A549 (cell line): Measurements from ENCODE around the gene LAMC1. TPM values are rescaled to one million over a fixed set of nuclear protein-coding genes. Genes with fewer than 3 reads are reported as not detected.
A peak's percentile ranks its signal among the peaks of the same experiment; 100 is the strongest.

Experiments
- ATAC-seq, 2 experiments: fragments of 200-7000 bp in 1 of 2; fragments of >200 bp in 1 of 2; cut with Nextera tagmentation in 1 of 2; cut with Tn5 transposase in 1 of 2; 3 replicates each; pipeline versions ENCODE4 v1.8.0 to v1.9.1; 2018 to 2020; ENCODE audit warnings: mild to moderate bottlenecking in 1 of 2, moderate library complexity in 1 of 2
- CTCF ChIA-PET: fragments of 300-600 bp; sonication (Branson Sonifier 250); formaldehyde crosslinking; extraction: SDS; loops from one replicate; lab custom pipeline; 2021; ENCODE audit warnings: antibody characterized with exemption, inconsistent platforms; lab: Yijun Ruan, JAX
- POLR2A ChIA-PET: fragments of 350-600 bp; formaldehyde crosslinking; extraction: SDS; loops from one replicate; lab custom pipeline; 2021; ENCODE audit warnings: antibody characterized with exemption, inconsistent platforms; lab: Yijun Ruan, JAX
- DNase-seq, 2 experiments: peaks; one replicate each; pipeline versions ENCODE4 v3.0.0 to v3.0.0-alpha.2; 2011 to 2016; ENCODE audit warnings: low read depth in 1 of 2, low spot score in 1 of 2
- FAIRE-seq: peaks from 2 replicates; lab custom pipeline; 2011; peaks lifted over from hg19 to GRCh38; lab: Jason Lieb, UNC
- H3K27ac ChIP-seq, 2 experiments: fragments of >200 bp; sonication (Bioruptor Twin); formaldehyde crosslinking; 3 replicates each; pipeline ENCODE4 v1.5.1; 2016 to 2017
- H3K4me1 ChIP-seq: fragments of >200 bp; sonication (Bioruptor Twin); formaldehyde crosslinking; 3 replicates; pipeline ENCODE4 v1.6.1; 2016
- H3K4me2 ChIP-seq: fragments of >200 bp; sonication (Bioruptor Twin); formaldehyde crosslinking; 3 replicates; pipeline ENCODE4 v1.6.1; 2016
- H3K4me3 ChIP-seq: fragments of >200 bp; sonication (Bioruptor Twin); formaldehyde crosslinking; 3 replicates; pipeline ENCODE4 v1.5.1; 2016
- H3K9me3 ChIP-seq: fragments of >200 bp; sonication (Bioruptor Twin); formaldehyde crosslinking; 3 replicates; pipeline ENCODE4 v1.6.1; 2016
- CBX2 ChIP-seq: fragments of 200-600 bp; sonication (generic); IDR thresholded peaks from 2 replicates; pipeline ENCODE4 v1.6.1; 2016; ENCODE audit warnings: low read depth, mild to moderate bottlenecking, borderline replicate concordance
- CBX8 ChIP-seq: fragments of 200-600 bp; sonication (generic); IDR thresholded peaks from 2 replicates; pipeline ENCODE4 v1.6.1; 2016
- CHD2 ChIP-seq: fragments of 150-350 bp; IDR thresholded peaks from 2 replicates; pipeline ENCODE4 v1.6.1; 2014; ENCODE audit warnings: low read length; ENCODE audit not compliant: partially characterized antibody
- CHD4 ChIP-seq: fragments of 200-600 bp; sonication (generic); IDR thresholded peaks from 2 replicates; pipeline ENCODE4 v1.6.1; 2016; ENCODE audit warnings: antibody characterized with exemption, mild to moderate bottlenecking, borderline replicate concordance
- EHF ChIP-seq: fragments of 250-450 bp; sonication (Bioruptor Pico); IDR thresholded peaks from 2 replicates; pipeline ENCODE4 v1.5.0; 2020; ENCODE audit warnings: mild to moderate bottlenecking
- ESRRA ChIP-seq: fragments of 150-350 bp; IDR thresholded peaks from 2 replicates; pipeline ENCODE4 v1.6.1; 2014; ENCODE audit warnings: mild to moderate bottlenecking, low read length, borderline replicate concordance
- FOXS1 ChIP-seq: fragments of 250-450 bp; sonication (Bioruptor Pico); IDR thresholded peaks from 2 replicates; pipeline ENCODE4 v1.5.0; 2020; ENCODE audit warnings: mild to moderate bottlenecking, moderate library complexity
- HOXA7 ChIP-seq: fragments of 250-450 bp; sonication (Bioruptor Pico); IDR thresholded peaks from 2 replicates; pipeline ENCODE4 v1.5.0; 2020; ENCODE audit warnings: mild to moderate bottlenecking, moderate library complexity
- HOXB5 ChIP-seq: fragments of 250-450 bp; sonication (Bioruptor Pico); IDR thresholded peaks from 2 replicates; pipeline ENCODE4 v1.5.0; 2020; ENCODE audit warnings: mild to moderate bottlenecking, moderate library complexity
- JUN ChIP-seq, 2 experiments: fragments of >200 bp; sonication (Bioruptor Twin); formaldehyde crosslinking; IDR thresholded peaks; 2 replicates in 1 of 2; 3 replicates in 1 of 2; pipeline ENCODE4 v1.6.1; 2016 to 2017
- KDM1A ChIP-seq: fragments of 200-600 bp; sonication (generic); IDR thresholded peaks from 2 replicates; pipeline ENCODE4 v1.6.1; 2016; ENCODE audit warnings: low read depth, mild to moderate bottlenecking
- MAFK ChIP-seq: fragments of 450-650 bp; IDR thresholded peaks from 2 replicates; pipeline ENCODE4 v1.6.1; 2014; ENCODE audit not compliant: partially characterized antibody
- MYC ChIP-seq: IDR thresholded peaks from 2 replicates; pipeline ENCODE4 v1.6.1; 2012; ENCODE audit warnings: mild to moderate bottlenecking, inconsistent platforms, low read length, improper control_type of control experiment, borderline replicate concordance
- NR3C1 ChIP-seq: fragments of >200 bp; sonication (Bioruptor Twin); formaldehyde crosslinking; IDR thresholded peaks from 3 replicates; pipeline ENCODE4 v1.6.1; 2017
- PHF8 ChIP-seq: fragments of 200-600 bp; sonication (generic); IDR thresholded peaks from 2 replicates; pipeline ENCODE4 v1.6.1; 2016; ENCODE audit warnings: low read depth, mild to moderate bottlenecking, antibody characterized with exemption, moderate library complexity, borderline replicate concordance
- POLR2A ChIP-seq: IDR thresholded peaks from 2 replicates; pipeline ENCODE4 v1.6.1; 2012; ENCODE audit warnings: mild to moderate bottlenecking, low read length
- RCOR1 ChIP-seq: fragments of 150-350 bp; IDR thresholded peaks from 2 replicates; pipeline ENCODE4 v1.6.1; 2014; ENCODE audit warnings: antibody characterized with exemption, low read length, low read depth
- RNF2 ChIP-seq: fragments of 200-600 bp; sonication (generic); IDR thresholded peaks from 2 replicates; pipeline ENCODE4 v1.6.1; 2016; ENCODE audit warnings: low read depth, mild to moderate bottlenecking, antibody characterized with exemption, moderate library complexity, borderline replicate concordance
- SMC3 ChIP-seq: fragments of >200 bp; sonication (Bioruptor Twin); formaldehyde crosslinking; IDR thresholded peaks from 3 replicates; pipeline ENCODE4 v1.6.1; 2018; ENCODE audit warnings: inconsistent platforms
- SREBF2 ChIP-seq: fragments of 450-650 bp; IDR thresholded peaks from 2 replicates; pipeline ENCODE4 v1.6.1; 2014; ENCODE audit warnings: mild to moderate bottlenecking, moderate library complexity
- TFCP2L1 ChIP-seq: fragments of 250-450 bp; sonication (Bioruptor Pico); IDR thresholded peaks from 2 replicates; pipeline ENCODE4 v1.5.0; 2021; ENCODE audit warnings: mild to moderate bottlenecking
- TP53 ChIP-seq: fragments of 250-450 bp; sonication (Bioruptor Pico); IDR thresholded peaks from 2 replicates; pipeline ENCODE4 v1.5.0; 2021; ENCODE audit warnings: mild to moderate bottlenecking, moderate library complexity
- ZNF302 ChIP-seq: fragments of 250-450 bp; sonication (Bioruptor Pico); IDR thresholded peaks from 2 replicates; pipeline ENCODE4 v1.9.0; 2021; ENCODE audit warnings: inconsistent platforms, mild to moderate bottlenecking, moderate library complexity
- ZSCAN20 ChIP-seq: fragments of 250-450 bp; sonication (Bioruptor Pico); IDR thresholded peaks from 2 replicates; pipeline ENCODE4 v1.8.0; 2022; ENCODE audit warnings: mild to moderate bottlenecking, moderate library complexity
- WGBS: methylation state at CpG from one replicate; pipeline ENCODE4 v1.1.6; 2017; ENCODE audit errors: missing lambda C conversion rate; 5-methylcytosine and 5-hydroxymethylcytosine counted together
- polyA plus RNA-seq, 4 experiments: library from polyadenylated mRNA; depleted of rRNA in 3 of 4; stranded (reverse); fragments of >200 nt; fragmentation: RNase III in 1 of 4; extraction: RNeasy Plus Mini Kit Qiagen cat#74134 plus additional on column Dnase treatment in 1 of 4; gene quantifications; 2 replicates in 3 of 4; 3 replicates in 1 of 4; pipeline ENCODE4 v1.2.3, GENCODE V29; 2011 to 2017
- TF ChIP-seq, protein P1 (sequence below): fragments of 250-450 bp; sonication (Bioruptor Pico); IDR thresholded peaks from 2 replicates; pipeline ENCODE4 v1.5.0; 2020; ENCODE audit warnings: low read depth, mild to moderate bottlenecking, moderate library complexity
- TF ChIP-seq, protein P2 (sequence below): fragments of >200 bp; sonication (Bioruptor Twin); formaldehyde crosslinking; IDR thresholded peaks from 3 replicates; pipeline ENCODE4 v1.6.1; 2016
- TF ChIP-seq, protein P3 (sequence below): fragments of 450-650 bp; IDR thresholded peaks from 2 replicates; pipeline ENCODE4 v1.6.1; 2014; ENCODE audit warnings: antibody characterized with exemption
- TF ChIP-seq, protein P4 (sequence below): fragments of 200-600 bp; sonication (generic); IDR thresholded peaks from 2 replicates; pipeline ENCODE4 v1.6.1; 2016; ENCODE audit warnings: antibody characterized with exemption, mild to moderate bottlenecking, moderate library complexity
- TF ChIP-seq, protein P5 (sequence below): fragments of >200 bp; sonication (Bioruptor Twin); formaldehyde crosslinking; IDR thresholded peaks from 2 replicates; pipeline ENCODE4 v1.6.1; 2016
- TF ChIP-seq, protein P6 (sequence below): IDR thresholded peaks from 2 replicates; pipeline ENCODE4 v1.6.1; 2012
- TF ChIP-seq, protein P7 (sequence below): IDR thresholded peaks from 2 replicates; pipeline ENCODE4 v1.6.1; 2012; ENCODE audit warnings: low read depth, borderline replicate concordance
- TF ChIP-seq, protein P8 (sequence below): IDR thresholded peaks from 2 replicates; pipeline ENCODE4 v1.6.1; 2012

Gene LAMC1
- polyA plus RNA-seq, 2 of the 4 experiments (the other 2 are of a cell fraction), result 93.7 to 152 TPM

DNA sequence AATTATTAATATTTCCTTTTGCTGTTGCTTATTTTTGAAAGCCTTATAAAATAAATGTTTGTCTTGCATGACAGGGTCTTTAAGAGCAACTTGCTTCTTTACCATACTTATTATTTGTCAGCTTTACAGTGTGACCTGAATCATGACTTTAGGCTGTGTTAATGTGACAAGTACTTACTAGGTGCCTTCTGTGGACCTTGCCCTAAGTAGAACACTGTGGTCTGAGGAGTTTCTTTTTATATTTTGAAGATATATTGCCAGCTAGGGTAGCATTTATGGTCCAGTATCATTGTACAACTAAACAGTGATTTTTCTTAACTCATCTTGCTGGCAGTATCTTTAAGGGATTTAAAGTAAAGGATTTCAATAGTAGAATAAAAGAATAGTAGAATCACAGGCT is 117.4 kb downstream of the LAMC1 start:
- DNase-seq (no peak), ATAC-seq (no peak), FAIRE-seq (no peak)
- Histone ChIP-seq H3K4me3 (no peak overlapping the region), H3K4me1 (peaks cover 29% of the 10 kb centered on the region), H3K4me2 (no peak overlapping the region), H3K27ac (peak overlapping the region in 1 of 2 experiments; percentile 70; a peak in 2 of 6 replicates), H3K9me3 (no peaks in the 10 kb centered on the region)
- ChIA-PET POLR2A (interaction anchor here (0.6 kb wide), 2 partner anchors 88 to 126 kb away, joined by 4 read pairs; no protein-coding TSS in a partner anchor), CTCF (interaction anchor here (0.7 to 2.7 kb wide), 7 partner anchors 44 to 178 kb away, joined by 3 to 8 read pairs (median 4); no protein-coding TSS in a partner anchor)
- TF ChIP-seq CHD2, result no peak
- TF ChIP-seq, protein P1, sequence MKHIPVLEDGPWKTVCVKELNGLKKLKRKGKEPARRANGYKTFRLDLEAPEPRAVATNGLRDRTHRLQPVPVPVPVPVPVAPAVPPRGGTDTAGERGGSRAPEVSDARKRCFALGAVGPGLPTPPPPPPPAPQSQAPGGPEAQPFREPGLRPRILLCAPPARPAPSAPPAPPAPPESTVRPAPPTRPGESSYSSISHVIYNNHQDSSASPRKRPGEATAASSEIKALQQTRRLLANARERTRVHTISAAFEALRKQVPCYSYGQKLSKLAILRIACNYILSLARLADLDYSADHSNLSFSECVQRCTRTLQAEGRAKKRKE (CRISPR knock-in tag), result no peak
- TF ChIP-seq, protein P2, sequence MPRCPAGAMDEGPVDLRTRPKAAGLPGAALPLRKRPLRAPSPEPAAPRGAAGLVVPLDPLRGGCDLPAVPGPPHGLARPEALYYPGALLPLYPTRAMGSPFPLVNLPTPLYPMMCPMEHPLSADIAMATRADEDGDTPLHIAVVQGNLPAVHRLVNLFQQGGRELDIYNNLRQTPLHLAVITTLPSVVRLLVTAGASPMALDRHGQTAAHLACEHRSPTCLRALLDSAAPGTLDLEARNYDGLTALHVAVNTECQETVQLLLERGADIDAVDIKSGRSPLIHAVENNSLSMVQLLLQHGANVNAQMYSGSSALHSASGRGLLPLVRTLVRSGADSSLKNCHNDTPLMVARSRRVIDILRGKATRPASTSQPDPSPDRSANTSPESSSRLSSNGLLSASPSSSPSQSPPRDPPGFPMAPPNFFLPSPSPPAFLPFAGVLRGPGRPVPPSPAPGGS, result no peak
- no peak for TF ChIP-seq ZNF302
- no peak for TF ChIP-seq KDM1A
- no peak for TF ChIP-seq ESRRA
- no peak for TF ChIP-seq FOXS1 (CRISPR knock-in tag)
- TF ChIP-seq ZSCAN20 (CRISPR knock-in tag), result no peak
- TF ChIP-seq RCOR1, result no peak
- TF ChIP-seq POLR2A, result no peak
- TF ChIP-seq TP53 (CRISPR knock-in tag), result no peak
- TF ChIP-seq, protein P3, sequence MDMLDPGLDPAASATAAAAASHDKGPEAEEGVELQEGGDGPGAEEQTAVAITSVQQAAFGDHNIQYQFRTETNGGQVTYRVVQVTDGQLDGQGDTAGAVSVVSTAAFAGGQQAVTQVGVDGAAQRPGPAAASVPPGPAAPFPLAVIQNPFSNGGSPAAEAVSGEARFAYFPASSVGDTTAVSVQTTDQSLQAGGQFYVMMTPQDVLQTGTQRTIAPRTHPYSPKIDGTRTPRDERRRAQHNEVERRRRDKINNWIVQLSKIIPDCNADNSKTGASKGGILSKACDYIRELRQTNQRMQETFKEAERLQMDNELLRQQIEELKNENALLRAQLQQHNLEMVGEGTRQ, result no peak
- TF ChIP-seq, protein P4, sequence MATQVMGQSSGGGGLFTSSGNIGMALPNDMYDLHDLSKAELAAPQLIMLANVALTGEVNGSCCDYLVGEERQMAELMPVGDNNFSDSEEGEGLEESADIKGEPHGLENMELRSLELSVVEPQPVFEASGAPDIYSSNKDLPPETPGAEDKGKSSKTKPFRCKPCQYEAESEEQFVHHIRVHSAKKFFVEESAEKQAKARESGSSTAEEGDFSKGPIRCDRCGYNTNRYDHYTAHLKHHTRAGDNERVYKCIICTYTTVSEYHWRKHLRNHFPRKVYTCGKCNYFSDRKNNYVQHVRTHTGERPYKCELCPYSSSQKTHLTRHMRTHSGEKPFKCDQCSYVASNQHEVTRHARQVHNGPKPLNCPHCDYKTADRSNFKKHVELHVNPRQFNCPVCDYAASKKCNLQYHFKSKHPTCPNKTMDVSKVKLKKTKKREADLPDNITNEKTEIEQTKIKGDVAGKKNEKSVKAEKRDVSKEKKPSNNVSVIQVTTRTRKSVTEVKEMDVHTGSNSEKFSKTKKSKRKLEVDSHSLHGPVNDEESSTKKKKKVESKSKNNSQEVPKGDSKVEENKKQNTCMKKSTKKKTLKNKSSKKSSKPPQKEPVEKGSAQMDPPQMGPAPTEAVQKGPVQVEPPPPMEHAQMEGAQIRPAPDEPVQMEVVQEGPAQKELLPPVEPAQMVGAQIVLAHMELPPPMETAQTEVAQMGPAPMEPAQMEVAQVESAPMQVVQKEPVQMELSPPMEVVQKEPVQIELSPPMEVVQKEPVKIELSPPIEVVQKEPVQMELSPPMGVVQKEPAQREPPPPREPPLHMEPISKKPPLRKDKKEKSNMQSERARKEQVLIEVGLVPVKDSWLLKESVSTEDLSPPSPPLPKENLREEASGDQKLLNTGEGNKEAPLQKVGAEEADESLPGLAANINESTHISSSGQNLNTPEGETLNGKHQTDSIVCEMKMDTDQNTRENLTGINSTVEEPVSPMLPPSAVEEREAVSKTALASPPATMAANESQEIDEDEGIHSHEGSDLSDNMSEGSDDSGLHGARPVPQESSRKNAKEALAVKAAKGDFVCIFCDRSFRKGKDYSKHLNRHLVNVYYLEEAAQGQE, result no peak
- TF ChIP-seq, protein P5, sequence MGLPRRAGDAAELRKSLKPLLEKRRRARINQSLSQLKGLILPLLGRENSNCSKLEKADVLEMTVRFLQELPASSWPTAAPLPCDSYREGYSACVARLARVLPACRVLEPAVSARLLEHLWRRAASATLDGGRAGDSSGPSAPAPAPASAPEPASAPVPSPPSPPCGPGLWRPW, result no peak
- no peak for TF ChIP-seq CBX2
- no peak for TF ChIP-seq HOXA7 (CRISPR knock-in tag)
- no peak for TF ChIP-seq NR3C1
- no peak for TF ChIP-seq RNF2
- TF ChIP-seq TFCP2L1 (CRISPR knock-in tag), result no peak
- TF ChIP-seq SMC3, result no peak

DNA sequence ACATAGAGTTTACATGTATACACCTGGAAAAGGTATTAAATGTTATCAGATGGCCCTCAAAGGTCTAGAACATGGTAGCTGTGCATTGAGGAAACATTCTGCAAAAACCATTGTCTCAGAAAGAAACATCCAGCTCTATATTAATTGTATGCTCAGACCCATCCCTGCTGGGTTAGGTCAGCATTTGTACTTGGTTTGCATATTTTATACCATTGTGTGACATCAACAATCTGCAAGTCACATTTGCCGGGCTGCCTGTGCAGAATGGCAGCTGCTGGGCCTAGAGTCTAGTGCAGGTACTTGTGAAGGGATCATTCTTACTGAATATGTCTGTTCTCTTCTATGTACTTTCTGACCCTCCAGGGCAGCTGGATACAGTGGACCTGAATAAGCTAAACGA is 119.0 kb downstream of the LAMC1 start:
- ATAC-seq (no peak), FAIRE-seq (no peak), DNase-seq (no peak)
- Histone ChIP-seq H3K27ac (no peak overlapping the region), H3K4me2 (no peak overlapping the region), H3K4me1 (peaks cover 29% of the 10 kb centered on the region), H3K9me3 (no peaks in the 10 kb centered on the region), H3K4me3 (no peak overlapping the region)
- CTCF ChIA-PET, result interaction anchor here (0.7 to 2.0 kb wide), 7 partner anchors 10 to 114 kb away, joined by 3 to 7 read pairs (median 5); no protein-coding TSS in a partner anchor
- WGBS, result 92% methylated on average over 2 of the region's 2 CpGs
- POLR2A ChIA-PET, result no interaction called here
- TF ChIP-seq, protein P6, sequence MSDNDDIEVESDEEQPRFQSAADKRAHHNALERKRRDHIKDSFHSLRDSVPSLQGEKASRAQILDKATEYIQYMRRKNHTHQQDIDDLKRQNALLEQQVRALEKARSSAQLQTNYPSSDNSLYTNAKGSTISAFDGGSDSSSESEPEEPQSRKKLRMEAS, result no peak
- TF ChIP-seq MAFK (no peak), JUN (IDR thresholded peaks at IDR 0.05) (no peak), PHF8 (no peak), CHD4 (no peak), ZSCAN20 (CRISPR knock-in tag) (no peak), NR3C1 (no peak), CHD2 (no peak), EHF (CRISPR knock-in tag) (no peak), ZNF302 (no peak), HOXB5 (CRISPR knock-in tag) (no peak), MYC (no peak), CBX8 (no peak), SREBF2 (no peak)
- TF ChIP-seq, protein P7, sequence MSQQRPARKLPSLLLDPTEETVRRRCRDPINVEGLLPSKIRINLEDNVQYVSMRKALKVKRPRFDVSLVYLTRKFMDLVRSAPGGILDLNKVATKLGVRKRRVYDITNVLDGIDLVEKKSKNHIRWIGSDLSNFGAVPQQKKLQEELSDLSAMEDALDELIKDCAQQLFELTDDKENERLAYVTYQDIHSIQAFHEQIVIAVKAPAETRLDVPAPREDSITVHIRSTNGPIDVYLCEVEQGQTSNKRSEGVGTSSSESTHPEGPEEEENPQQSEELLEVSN, result no peak
- TF ChIP-seq, protein P8, sequence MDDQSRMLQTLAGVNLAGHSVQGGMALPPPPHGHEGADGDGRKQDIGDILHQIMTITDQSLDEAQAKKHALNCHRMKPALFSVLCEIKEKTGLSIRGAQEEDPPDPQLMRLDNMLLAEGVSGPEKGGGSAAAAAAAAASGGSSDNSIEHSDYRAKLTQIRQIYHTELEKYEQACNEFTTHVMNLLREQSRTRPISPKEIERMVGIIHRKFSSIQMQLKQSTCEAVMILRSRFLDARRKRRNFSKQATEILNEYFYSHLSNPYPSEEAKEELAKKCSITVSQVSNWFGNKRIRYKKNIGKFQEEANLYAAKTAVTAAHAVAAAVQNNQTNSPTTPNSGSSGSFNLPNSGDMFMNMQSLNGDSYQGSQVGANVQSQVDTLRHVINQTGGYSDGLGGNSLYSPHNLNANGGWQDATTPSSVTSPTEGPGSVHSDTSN, result no peak
